Natural killer cell (primary cell): ENCODE measurements around the gene SPOP. TPM values are rescaled to one million over a fixed set of nuclear protein-coding genes. Genes with fewer than 3 reads are reported as not detected.

Experiments used
- ATAC-seq, 3 donors: fragments of 150-1000 bp in 2 of 3; fragments of 200-7000 bp in 1 of 3; cut with Tn5 transposase; 1 replicate in 1 of 3; 2 replicates in 2 of 3; pipeline ENCODE4 v1.10.0; 2021; ENCODE audit warnings: mild to moderate bottlenecking in 2 of 3, moderate library complexity in 2 of 3
- DNase-seq, 2 donors: peaks; one replicate each; pipeline versions ENCODE4 v3.0.0 to v3.0.0-alpha.2; 2013 to 2021; ENCODE audit warnings: mixed read lengths in 1 of 2
- H3K27ac ChIP-seq: one replicate; pipeline ENCODE4 v1.5.1; 2013; ENCODE audit warnings: mild to moderate bottlenecking, low read length
- H3K27me3 ChIP-seq: one replicate; pipeline ENCODE4 v1.6.1; 2013; ENCODE audit warnings: low read length; ENCODE audit not compliant: control insufficient read depth, insufficient read depth
- H3K36me3 ChIP-seq: one replicate; pipeline ENCODE4 v1.6.1; 2013; ENCODE audit warnings: low read length; ENCODE audit not compliant: control insufficient read depth, insufficient read depth
- H3K4me1 ChIP-seq: one replicate; pipeline ENCODE4 v1.6.1; 2013; ENCODE audit warnings: low read length; ENCODE audit not compliant: control insufficient read depth, insufficient read depth
- H3K4me3 ChIP-seq: one replicate; pipeline ENCODE4 v1.5.1; 2013; ENCODE audit warnings: low read length
- H3K9me3 ChIP-seq: one replicate; pipeline ENCODE4 v1.6.1; 2013; ENCODE audit warnings: low read length; ENCODE audit not compliant: control insufficient read depth, insufficient read depth
- H3K27ac Mint-ChIP-seq, 2 donors: one replicate each; pipeline ENCODE4 v1.8.0; 2022; ENCODE audit warnings: mild to moderate bottlenecking in 2 of 2, mixed read lengths in 2 of 2, moderate library complexity in 1 of 2
- H3K27me3 Mint-ChIP-seq, 2 donors: one replicate each; pipeline ENCODE4 v1.8.0; 2022; ENCODE audit warnings: low read depth in 2 of 2, mixed read lengths in 2 of 2
- H3K36me3 Mint-ChIP-seq: one replicate; pipeline ENCODE4 v1.8.0; 2022; ENCODE audit warnings: mixed read lengths
- H3K4me1 Mint-ChIP-seq, 2 donors: one replicate each; pipeline ENCODE4 v1.8.0; 2022; ENCODE audit warnings: mixed read lengths in 2 of 2
- H3K4me3 Mint-ChIP-seq: one replicate; pipeline ENCODE4 v1.8.0; 2022; ENCODE audit warnings: mild to moderate bottlenecking, moderate library complexity, mixed read lengths
- H3K9me3 Mint-ChIP-seq, 2 donors: one replicate each; pipeline ENCODE4 v1.8.0; 2022; ENCODE audit warnings: mixed read lengths in 2 of 2
- WGBS: methylation state at CpG from one replicate; pipeline ENCODE4 v1.1.7; 2013; ENCODE audit warnings: missing lambda C conversion rate; ENCODE audit not compliant: insufficient coverage; 5-methylcytosine and 5-hydroxymethylcytosine counted together
- intact Hi-C: fragments of 100-400 bp; cut with micrococcal nuclease; formaldehyde crosslinking; loops from one replicate; pipeline ENCODE4 v1.14.2; 2022
- total RNA-seq, 4 donors: library from RNA; stranded (reverse); fragments of 120-200 nt in 1 of 4; gene quantifications; one replicate each; pipeline versions ENCODE4 v1.2.3 to v1.2.4, GENCODE V29; 2013 to 2022
- TF ChIP-seq, protein P1 (sequence below): fragments of 200-600 bp; IDR thresholded peaks from one replicate; pipeline ENCODE4 v1.8.0; 2022; ENCODE audit warnings: antibody characterized with exemption

Gene SPOP
- total RNA-seq, 3 donors from 2014 or later (not counting 1 experiment from before 2014, with no cell fraction given): 45.4 to 56.5 (median 54.7) TPM

DNA sequence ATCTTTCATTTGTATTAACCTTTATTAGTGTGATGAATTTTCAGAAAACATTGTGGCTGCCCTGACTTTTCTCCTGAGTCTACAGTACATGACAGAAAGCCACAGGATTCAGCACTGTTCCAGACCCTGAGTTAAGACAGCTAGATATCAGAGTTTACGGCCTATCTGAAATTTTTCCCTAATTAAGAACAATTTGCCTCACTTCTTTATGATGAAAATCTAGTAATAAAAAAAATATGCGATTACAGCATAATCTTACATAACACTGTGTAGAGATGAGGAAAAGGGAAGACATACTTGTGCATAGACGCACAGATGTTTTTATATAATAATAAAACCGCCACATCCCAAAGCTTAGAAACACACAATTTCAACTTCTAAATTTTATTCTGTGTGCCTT, 7.3 kb downstream of the SPOP start:
- no peak overlapping the region for H3K4me3 ChIP-seq
- intact Hi-C loops: no loop called here
- no peaks in the 10 kb centered on the region for H3K9me3 ChIP-seq
- ATAC-seq (no peak), DNase-seq (no peak)
- H3K4me1 ChIP-seq: peaks cover 6% of the 10 kb centered on the region
- no peaks in the 10 kb centered on the region for H3K27me3 Mint-ChIP-seq
- H3K9me3 Mint-ChIP-seq: no peaks in the 10 kb centered on the region
- no CpG with 5 or more reads among the region's 4 CpGs for WGBS
- H3K27ac ChIP-seq: no peak overlapping the region
- peak overlapping the region in 1 of 2 donors; percentile 10 for H3K27ac Mint-ChIP-seq
- TF ChIP-seq, protein P1, sequence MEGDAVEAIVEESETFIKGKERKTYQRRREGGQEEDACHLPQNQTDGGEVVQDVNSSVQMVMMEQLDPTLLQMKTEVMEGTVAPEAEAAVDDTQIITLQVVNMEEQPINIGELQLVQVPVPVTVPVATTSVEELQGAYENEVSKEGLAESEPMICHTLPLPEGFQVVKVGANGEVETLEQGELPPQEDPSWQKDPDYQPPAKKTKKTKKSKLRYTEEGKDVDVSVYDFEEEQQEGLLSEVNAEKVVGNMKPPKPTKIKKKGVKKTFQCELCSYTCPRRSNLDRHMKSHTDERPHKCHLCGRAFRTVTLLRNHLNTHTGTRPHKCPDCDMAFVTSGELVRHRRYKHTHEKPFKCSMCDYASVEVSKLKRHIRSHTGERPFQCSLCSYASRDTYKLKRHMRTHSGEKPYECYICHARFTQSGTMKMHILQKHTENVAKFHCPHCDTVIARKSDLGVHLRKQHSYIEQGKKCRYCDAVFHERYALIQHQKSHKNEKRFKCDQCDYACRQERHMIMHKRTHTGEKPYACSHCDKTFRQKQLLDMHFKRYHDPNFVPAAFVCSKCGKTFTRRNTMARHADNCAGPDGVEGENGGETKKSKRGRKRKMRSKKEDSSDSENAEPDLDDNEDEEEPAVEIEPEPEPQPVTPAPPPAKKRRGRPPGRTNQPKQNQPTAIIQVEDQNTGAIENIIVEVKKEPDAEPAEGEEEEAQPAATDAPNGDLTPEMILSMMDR: no peak
- H3K36me3 ChIP-seq: peaks cover 15% of the 10 kb centered on the region
- no peaks in the 10 kb centered on the region for H3K27me3 ChIP-seq
- no peak overlapping the region for H3K4me3 Mint-ChIP-seq
- no peaks in the 10 kb centered on the region for H3K36me3 Mint-ChIP-seq
- peaks cover 28 to 40% of the 10 kb centered on the region in 2 donors for H3K4me1 Mint-ChIP-seq

DNA sequence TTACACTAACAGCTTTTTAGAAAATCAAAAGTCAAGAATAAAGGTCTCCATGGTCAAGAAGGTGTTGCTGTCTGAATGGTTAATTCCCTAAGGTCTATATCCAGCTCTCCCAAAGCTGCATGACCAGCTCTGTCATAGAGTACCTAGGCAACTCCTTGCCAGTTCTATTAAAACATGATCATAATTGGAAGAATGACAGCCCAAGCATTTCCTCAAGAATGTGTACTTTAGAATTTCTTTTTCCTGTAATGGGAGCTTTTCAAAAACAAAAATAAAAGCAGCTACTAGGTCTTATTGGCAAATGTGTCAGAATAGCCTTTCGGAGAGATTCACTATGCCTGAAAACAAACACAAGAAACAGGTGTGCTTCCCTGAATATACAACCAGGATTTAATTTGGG, 7.9 kb downstream of the SPOP start:
- DNase-seq (no peak), ATAC-seq (no peak)
- Histone ChIP-seq H3K27me3 (no peaks in the 10 kb centered on the region), H3K4me3 (no peak overlapping the region), H3K4me1 (peaks cover 3% of the 10 kb centered on the region), H3K9me3 (no peaks in the 10 kb centered on the region), H3K27ac (no peak overlapping the region), H3K36me3 (peaks cover 11% of the 10 kb centered on the region)
- Mint-ChIP-seq H3K27me3 (no peaks in the 10 kb centered on the region), H3K9me3 (no peaks in the 10 kb centered on the region), H3K4me3 (no peak overlapping the region), H3K36me3 (no peaks in the 10 kb centered on the region), H3K27ac (no peak overlapping the region), H3K4me1 (peaks cover 22 to 36% of the 10 kb centered on the region in 2 donors)
- no CpG with 5 or more reads among the region's 1 CpG for WGBS
- intact Hi-C loops: no loop called here
- TF ChIP-seq, protein P1: no peak

DNA sequence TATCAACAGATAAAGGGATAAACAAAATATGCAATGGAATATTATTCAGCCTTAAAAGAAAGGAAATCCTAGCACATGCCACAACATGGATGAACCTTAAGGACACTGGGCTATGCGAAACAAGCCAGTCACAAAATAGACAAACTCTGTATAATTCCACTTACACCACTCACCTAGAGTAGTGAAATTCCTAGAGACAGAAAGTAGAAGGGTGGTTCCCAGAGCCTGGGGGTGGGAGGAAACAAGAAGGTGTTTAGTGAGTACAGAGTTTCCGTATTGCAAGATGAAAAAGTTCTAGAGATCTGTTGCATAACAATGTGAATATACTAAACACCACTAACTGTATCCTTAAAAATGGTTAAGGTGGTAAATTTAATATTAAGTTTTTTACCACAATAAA, 10.0 kb downstream of the SPOP start:
- Histone ChIP-seq H3K4me1 (peaks cover 3% of the 10 kb centered on the region), H3K27ac (no peak overlapping the region), H3K9me3 (no peaks in the 10 kb centered on the region), H3K27me3 (no peaks in the 10 kb centered on the region), H3K4me3 (no peak overlapping the region), H3K36me3 (peaks cover 7% of the 10 kb centered on the region)
- Mint-ChIP-seq H3K36me3 (no peaks in the 10 kb centered on the region), H3K9me3 (no peaks in the 10 kb centered on the region), H3K4me3 (no peak overlapping the region), H3K27me3 (no peaks in the 10 kb centered on the region), H3K27ac (no peak overlapping the region), H3K4me1 (peaks cover 18 to 35% of the 10 kb centered on the region in 2 donors)
- ATAC-seq (no peak), DNase-seq (peak in 1 of 2 donors; percentile 26)
- intact Hi-C loops: no loop called here
- TF ChIP-seq, protein P1: no peak
- no CpG with 5 or more reads among the region's 2 CpGs for WGBS

DNA sequence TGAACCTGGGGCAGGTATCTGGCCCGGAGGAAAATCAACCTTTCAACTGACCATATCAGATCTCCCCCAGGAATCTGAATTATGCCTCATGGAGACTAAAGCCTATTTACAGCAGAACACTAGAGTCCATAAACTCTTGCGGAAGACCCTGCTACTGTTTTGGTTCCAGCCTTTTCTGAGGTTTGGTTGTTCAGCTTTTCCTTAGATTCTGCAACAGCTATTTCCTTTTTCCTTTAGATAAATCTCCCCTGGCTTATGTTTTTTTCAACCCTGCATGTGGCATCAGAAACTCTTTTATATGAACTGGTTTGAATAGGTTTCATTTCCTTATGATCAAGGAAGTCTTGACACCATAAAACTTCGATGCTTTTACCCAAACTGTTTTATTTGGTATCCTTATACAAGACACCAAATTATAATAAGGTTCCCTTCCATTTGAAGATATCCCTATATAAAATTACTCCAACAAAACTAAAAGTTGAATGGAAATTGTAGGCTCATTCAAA, 13.1 kb downstream of the SPOP start:
- 100% methylated on average over 2 of the region's 3 CpGs for WGBS
- no peak overlapping the region for H3K27ac ChIP-seq
- DNase-seq (no peak), ATAC-seq (no peak)
- intact Hi-C loops: no loop called here
- no peaks in the 10 kb centered on the region for H3K9me3 ChIP-seq
- no peaks in the 10 kb centered on the region for H3K36me3 Mint-ChIP-seq
- H3K27me3 ChIP-seq: no peaks in the 10 kb centered on the region
- no peaks in the 10 kb centered on the region for H3K9me3 Mint-ChIP-seq
- no peaks in the 10 kb centered on the region for H3K4me1 ChIP-seq
- no peaks in the 10 kb centered on the region for H3K27me3 Mint-ChIP-seq
- H3K4me3 Mint-ChIP-seq: no peak overlapping the region
- TF ChIP-seq, protein P1: no peak
- no peak overlapping the region for H3K4me3 ChIP-seq
- peaks cover 21 to 41% of the 10 kb centered on the region in 2 donors for H3K4me1 Mint-ChIP-seq
- H3K36me3 ChIP-seq: peaks cover 7% of the 10 kb centered on the region
- H3K27ac Mint-ChIP-seq: peak overlapping the region; percentile 17 to 49
